ENCODE data around the gene LTA4H.
"Not testable (repeated sequence)": the region's sequence is repeated elsewhere in the genome, so short reads cannot be mapped to it uniquely, and the experiment has no call there.

LTA4H gene

DNA sequence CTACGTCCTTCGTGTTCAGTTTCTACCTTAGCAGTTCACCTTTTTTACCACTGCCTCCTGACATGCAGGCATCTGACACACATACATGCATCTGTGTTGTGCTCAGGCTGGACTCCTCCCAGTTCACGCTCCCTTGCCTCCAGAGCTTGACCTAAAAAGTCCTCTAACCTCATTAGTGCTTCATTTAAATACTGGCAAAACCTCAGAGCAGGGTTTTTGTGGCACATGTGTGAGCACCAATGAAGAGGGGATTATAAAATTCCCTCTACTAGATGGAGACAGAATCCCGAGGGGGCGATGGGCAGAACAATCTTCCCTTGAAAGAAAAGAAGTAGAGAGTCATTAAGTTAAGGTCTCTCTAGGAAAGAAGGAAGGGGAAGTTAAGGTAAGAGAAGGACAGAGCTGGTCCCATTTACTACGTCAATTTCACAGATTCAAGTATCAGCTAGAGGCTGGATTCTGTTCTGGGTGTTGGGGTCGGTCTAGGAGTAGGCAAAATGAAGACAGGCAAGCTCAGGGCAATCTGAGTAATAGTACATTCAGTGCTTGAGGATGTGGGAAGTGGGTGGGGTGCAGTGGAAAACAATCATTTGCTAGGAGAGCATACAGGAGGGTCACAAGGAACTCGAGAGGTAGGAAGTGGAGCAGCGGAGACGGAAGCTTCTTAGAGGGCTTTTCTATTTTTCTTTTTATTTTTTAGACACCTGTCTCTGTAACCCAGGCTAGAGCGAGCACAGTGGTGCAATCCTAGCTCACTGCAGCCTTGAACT, 46.7 kb downstream of the LTA4H start:
- DNase-seq = no peak

DNA sequence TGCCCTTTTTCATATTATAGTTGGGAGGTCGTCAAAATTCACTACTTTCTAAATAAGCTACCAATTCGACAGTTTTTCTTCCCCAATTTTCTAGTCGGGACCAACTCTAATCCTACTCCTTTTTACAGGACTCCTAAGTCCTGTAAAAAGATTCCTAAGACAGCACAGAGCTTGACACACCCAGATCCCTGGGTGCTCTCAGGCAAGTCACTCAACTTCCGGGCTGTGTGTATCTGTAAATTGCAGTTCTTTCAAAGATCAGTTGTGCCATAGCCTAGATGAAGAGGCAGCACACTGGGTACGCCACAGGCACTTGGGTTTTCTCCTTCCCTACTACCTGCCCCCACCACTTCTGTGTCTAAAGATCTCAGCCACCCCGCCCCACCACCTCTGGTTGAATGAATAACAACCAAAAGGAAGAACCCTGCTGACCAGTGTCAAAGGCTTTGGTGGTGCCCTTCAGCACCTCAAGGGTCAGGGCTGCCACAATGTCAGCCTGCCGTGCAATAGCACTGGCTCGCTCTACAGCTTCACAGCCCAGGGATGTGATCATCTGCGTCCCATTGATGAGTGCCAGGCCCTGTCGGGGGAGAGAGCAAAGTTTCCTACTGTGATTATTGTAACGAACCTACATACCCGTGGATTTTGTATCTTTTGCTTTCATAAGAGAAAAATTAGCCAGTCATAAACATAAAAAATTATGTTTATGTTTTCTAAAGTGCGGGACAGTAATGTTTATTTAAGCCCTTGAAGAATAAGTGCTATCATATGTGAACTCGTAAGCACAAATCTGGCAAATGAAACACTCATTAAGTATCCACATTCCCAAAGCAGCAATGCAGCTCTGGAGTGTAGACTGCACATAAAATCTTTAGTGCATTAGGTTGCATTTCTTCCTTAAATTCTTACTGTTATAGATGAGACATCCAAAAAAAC, 48.5 kb downstream of the LTA4H start:
- no peak for DNase-seq

DNA sequence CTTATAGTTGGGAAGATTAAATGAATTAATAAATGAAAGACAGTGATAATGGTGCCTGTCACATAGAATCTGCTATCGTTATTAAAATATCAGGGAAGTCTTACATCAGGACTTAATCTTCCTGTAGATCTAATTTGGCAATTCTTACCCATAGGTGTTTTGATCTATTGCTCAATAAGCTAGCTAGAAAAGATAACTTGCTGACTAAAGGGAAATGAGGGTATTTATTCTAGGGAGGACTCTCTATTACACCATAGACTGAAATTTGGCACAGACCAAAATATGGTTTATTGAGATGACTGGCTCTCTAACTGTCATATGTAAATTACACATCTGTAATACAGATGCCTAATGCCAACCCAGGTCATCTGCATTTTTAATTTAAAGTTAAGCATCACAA, 50.7 kb downstream of the LTA4H start:
- DNase-seq = no peak

DNA sequence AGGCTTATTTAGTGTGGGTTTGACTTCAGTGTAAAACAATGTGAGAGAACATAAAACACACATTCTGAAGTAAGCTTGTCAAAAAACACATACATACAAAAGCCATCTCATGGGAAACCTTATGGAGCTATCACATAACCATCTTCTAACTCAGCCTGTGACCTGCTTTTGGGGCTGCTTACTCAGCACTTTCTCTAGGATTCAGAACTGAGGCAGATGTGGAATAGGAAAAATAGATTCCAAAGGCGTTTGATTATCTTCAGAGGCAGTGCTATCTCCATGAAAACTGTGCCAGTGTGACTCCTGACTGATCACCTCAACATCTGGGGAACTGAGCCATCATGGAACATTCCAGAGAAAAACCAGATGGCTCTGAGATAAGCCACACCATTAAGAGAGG, 52.8 kb downstream of the LTA4H start:
- DNase-seq = no peak

DNA sequence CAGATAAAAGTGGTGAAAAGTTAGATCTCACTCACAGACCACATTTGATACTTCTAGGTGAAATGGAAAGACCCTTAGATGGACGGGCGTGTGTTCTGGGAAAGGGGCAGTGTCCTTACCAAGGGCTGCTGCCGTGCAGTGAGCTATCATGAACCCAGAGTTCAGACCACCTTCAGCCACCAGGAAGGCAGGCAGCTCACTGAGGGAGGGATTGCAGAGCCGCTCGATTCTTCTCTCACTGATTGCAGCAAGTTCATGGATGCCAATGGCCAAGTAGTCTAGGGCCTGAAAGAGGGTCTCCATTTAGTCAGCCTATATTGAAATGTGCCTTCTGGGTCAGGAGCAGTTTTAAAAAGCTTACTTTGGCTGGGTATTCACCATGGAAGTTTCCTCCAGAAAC, 55.0 kb downstream of the LTA4H start:
- DNase-seq = no peak

DNA sequence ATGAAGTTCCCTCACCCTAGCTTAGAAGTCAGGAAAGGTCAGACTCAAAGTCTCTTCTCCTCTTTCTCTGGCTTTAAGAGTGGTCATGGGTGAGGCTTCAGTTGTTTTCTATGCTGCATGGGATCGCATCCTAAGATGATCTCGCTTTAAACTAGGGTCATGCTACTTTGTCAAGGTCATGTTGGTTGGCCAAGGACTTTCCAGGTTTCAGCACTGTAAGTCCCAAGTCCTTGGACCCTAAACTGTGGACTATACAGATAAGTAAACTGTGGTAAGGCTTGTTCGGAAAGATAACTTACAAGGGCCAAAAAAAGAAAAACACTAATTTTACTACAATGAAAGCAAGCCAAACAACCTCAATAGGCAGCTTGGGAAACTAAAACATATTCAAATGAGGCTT, 56.6 kb downstream of the LTA4H start:
- no peak for DNase-seq

DNA sequence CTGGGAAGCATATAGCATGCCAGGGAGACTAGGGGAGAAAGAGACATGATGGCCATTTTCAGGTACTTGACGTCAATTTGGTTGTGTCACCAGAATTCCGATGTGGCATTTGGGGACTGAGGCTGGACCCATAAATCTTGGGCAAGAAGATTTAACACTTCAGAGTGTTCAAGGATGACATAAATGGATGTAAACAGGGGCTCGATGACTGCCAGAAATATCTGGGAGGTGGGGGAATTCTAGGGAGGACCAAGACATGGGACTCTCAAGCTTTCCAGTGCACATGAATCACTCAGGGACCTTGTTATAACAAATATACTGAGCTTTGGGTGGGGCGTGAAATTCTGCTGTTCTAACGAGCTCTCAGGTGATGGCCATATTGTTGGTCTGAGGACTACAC, 57.0 kb downstream of the LTA4H start:
- no peak for DNase-seq

DNA sequence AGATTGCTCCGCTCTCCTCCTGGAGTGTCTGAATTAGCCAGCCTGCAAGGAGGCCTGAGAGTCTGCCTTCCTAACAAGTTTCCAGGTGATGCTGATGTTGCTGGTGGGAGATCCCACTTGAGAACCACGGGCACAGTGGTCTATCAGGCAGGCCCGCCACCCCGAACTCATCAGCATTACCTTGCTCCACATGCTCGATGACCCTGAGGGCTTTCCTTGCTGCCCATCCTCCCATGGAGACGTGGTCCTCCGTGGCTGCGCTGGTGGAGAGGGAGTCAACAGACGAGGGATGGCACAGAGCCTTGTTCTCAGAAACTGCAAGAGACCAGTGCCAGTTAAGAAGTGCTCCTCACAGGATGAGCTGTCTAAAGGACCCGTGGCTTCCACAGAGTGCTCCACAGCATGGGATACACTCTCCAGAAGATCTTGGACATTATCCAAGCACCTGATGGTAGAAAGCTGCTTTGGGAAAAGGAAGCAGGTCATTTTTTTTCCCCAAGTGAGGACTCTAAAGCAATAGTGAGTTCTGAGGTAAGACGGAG, 57.6 kb downstream of the LTA4H start:
- no peak for DNase-seq

DNA sequence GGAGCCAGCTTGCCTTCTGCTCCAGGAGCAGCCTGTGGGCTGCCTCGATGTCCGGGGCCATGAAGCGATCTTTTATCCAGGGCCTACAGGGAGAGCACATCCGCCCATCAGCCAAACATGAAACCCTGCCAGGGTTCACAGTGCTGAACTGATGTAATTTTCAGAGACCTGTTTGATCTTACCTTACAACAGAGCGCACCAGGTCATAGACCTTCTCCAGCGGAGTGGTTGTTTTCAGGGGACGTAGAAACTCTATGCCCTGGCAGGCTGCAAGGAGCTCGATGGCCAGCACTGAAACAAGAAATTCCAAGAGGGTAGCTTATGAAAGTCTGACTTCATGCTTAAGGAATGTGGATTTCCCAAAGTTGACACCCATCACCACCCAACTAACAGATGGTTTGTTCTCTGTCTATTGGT, 59.0 kb downstream of the LTA4H start:
- no peak for DNase-seq

DNA sequence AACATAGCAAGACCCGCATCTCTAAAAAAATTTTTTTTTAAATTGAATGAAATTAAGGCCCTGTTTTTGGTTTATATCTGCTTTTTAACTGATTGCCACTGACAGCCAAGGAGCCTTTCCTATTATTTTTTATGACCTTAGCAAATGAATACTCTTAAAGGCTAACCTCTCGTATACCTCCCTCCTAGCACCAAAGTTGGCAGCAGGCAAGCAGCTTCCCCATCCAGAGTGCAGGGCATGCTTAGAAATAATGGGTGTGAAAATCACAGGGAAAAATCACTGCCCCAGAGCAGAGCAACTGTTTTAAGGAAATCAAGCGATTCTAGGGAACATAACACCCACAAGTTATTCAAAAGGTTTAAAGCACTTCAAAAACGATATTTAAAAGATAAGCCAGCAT, 59.9 kb downstream of the LTA4H start:
- no peak for DNase-seq

DNA sequence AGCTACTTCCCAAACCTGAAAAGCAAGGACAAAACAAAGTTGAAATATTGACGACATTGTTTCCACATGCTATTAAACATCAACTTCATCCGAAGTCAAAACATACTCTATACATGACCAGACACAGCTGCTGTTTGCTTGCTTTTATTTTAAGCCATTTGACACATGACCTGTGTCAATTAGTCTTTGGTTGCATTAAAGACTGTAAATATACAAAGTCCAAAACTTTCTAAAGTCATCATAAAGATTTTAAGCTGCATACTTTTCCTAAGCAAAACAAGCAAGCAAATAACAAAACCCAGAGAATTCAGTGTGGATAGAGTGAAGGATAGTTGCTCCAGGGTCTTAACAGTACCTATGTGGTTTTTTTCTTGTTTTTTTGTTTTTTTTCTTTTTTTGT, 61.0 kb downstream of the LTA4H start:
- no peak for DNase-seq

DNA sequence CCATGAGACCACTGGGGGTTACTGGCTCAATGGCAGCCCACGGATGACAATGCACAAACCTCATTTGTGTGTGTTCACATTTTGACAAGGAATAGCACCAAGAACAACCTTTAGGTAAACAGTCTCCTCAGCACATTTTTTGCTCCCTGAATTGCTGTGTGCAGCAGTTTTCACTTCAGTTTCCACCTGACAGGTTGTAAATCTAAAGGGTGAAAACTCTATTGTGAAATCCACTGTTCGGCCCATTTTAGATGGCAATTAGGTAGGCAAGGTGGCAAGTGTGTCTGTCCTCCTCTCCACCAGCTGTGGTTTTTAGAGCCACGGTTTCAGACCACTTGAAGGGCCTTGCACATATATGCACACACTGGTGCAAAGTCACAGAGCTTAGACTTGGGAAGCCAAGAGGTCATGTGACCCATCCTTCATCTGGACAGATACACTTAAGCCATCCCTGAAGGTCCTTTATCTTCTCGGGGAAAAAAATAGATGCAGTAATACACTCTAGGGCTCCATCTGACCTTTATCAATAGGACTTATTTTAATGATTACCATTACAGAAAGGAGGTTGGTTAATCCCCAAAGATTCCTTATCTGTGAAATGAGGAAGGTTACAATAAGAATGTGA, 62.4 kb downstream of the LTA4H start:
- no peak for DNase-seq

DNA sequence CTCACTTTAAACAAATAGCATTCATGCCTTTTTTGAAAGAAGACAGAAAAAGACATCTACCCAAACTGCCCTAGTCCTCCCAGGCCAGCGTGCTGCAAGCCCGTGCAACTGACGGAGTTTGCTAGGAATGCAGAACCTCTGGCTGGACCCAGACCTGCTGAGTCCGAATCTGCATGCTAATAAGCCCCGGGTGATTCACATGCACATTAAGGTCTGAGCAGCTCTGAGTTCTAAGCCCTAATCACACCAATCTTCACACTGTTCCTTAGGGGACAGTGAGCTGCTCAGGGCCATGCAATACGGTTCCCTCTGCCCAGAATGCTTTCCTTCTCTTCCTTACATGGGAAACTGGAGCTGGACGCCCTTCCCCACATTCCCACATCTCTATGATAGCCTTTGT, 64.5 kb downstream of the LTA4H start:
- DNase-seq = no peak

DNA sequence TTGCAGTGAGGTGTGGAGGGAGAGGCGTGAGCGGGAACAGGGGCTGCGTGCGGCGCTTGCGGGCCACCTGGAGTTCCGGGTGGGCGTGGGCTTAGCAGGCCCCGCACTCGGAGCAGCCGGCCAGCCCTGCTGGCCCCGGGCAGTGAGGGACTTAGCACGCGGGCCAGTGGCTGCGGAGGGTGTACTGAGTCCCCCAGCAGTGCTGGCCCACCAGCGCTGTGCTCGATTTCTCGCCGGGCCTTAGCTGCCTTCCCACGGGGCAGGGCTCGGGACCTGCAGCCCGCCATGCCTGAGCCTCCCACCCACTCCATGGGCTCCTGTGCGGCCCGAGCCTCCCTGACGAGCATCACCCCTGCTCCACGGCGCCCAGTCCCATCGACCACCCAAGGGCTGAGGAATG, 66.3 kb downstream of the LTA4H start:
- DNase-seq = not testable (repeated sequence)

DNA sequence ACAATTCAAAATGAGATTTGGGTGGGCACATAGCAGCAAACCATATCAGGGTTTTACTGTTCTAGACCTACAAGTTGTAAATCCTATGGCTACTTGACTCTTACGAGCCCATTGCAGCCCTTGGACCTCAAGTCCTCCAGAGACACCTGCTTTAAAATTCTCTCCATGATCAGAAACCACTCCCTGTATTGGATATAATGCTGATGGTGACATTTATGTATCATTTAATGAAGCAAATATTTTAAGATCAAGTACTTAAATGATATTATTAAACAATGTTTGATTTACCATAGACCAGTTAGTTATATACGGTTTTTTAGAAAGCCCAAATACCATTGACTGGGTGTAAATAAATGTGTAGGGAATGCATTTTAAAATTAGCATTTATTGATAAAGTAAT, 68.1 kb downstream of the LTA4H start:
- no peak for DNase-seq

DNA sequence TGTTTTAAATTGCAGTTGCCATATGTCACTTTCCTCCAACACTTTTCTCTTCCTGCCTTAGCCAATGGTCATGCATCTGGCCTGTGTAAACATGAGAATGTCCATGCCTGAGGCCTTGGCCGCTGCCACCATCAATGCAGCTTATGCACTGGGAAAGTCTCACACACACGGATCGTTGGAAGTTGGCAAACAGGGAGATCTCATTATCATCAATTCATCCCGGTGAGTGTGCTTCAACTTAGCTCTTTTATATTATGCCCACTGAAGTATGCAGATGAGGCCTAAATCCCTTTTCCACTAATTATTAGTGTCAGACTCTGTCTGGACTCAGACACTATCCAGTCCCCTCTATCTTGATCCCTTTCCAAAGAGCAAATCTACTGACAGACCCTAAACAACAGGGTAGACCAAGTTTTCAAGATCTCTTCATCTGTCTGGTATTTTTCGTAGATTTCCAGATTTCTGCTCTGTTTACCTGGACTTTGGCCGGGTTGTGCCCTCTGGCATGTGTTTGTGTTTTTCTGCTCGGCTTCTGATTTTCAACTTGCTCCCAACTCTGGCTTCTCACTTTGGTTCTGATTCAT, 69.0 kb downstream of the LTA4H start:
- no peak for DNase-seq

DNA sequence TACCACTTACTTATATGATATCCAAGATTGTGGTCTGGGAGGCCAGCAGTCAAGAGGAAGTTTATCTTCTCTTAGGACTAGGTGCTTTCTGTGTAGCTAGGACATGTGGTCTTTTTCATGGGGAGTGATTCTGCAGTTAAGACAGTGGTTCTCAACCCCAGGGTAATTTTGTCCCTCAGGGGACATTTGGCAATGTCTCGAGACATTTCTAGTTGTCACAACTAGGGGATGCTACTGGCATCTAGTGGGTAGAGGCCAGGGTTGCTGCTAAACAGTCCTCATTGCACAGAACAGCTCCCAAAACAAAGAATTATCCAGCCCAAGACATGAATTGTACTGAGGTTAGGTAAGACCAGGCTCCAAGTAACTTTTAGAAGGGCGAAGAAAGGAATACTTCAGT, 72.3 kb downstream of the LTA4H start:
- DNase-seq = no peak

DNA sequence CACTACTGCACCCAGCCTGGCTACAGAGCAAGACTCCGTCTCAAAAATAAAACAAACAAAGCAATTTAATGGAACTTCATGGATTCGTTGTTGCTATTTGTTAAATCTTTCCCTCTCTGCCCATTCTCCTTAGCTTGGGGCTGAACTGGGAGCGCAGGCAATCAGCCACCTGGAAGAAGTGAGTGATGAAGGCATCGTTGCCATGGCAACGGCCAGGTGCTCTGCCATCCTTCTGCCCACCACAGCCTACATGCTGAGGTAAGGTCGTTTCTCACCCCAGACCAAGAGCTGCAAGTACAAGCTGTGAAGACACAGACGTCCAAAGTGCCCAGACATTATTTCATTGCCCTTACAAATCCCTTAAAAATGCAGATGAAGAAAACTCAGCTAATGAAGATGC, 73.2 kb downstream of the LTA4H start:
- no peak for DNase-seq

DNA sequence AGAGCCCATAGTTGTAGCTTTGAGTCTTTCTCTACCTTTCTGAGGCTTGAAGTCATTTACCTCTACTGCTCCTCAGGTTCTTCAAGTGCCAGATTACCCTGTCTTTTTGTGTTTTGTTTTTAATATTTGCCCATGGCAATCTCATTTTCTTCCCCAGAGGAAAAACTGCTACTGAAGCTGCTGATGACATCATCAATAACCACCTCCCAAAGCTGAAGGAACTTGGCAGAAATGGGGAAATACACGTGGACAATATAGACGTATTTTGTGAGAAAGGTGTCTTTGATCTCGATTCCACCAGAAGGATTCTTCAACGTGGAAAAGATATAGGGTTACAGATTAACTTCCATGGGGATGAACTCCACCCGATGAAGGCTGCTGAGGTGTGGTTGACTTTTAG, 75.1 kb downstream of the LTA4H start:
- no peak for DNase-seq

DNA sequence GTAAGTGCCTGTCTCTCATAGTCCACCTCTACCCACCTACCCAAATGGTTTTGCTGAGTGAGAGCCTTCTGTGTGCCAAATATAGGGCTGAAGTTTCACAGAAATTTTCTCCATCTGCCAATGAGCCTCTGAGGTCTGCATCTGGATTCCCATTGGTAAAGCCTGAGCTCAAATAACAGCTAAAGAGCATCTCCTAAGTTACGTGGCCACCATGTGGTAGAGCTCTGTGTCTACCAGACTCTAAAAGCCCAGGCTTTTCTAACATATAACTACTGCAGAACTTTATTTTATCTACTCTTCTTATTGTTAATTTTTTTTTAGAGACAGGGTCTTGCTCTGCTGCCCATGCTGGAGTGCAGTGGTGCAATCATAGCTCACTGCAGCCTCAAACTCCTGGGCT, 76.3 kb downstream of the LTA4H start:
- no peak for DNase-seq

DNA sequence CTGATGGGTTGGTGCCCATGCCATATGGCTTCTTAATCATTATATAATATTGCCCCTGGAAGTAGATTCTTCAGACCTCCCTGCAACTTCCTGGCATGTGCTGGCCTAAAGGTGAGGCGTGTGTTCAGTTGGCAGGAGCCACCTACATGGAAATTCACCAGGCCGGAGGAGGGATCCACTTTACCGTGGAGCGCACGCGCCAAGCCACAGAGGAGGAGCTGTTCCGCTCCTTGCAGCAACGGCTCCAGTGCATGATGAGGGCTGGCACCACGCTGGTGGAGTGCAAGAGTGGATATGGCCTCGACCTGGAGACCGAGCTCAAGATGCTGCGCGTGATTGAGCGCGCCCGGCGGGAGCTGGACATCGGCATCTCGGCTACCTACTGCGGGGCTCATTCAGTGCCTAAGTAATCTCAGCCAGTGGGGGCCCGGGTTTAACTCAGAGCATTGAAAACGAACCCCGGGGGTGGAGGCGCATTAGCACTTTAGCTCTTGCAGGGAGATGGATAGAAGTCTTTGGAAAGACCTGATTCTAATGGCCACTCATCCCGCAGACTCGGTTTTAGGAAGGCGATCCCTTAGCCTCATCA, 78.7 kb downstream of the LTA4H start:
- DNase-seq = no peak

DNA sequence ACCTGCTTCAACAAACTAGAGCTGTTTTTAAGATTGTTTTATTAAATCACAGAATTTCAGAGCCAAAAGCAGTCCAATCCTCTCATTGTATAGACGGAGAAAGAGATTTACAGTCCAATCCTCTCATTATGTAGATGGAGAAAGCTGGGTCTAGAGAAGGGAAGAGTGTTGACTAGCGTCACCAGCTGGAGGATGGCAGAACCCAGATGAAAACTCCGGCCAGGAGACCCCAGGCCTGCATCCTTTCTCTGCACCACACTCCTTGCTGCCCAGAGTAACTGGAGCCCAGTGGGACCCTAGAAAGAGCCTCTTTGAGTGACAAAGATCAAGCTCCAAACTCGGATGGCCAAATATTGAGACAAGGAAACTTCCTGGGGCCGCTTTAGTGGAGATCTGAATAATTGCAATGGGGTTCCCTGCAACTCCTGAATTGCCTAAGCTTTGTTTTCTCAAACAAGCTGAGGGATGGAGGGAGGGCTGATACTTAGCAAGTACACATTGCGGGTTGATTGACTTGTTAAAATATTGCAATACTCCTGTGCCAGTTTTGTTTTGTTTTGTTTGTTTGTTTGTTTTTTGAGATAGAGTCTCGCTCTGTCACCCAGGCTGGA, 79.7 kb downstream of the LTA4H start:
- DNase-seq = no peak

All from CD4-positive, alpha-beta T cell treated with Interleukin-17A for 4 hours (primary cell).